Activated CD4-positive, alpha-beta T cell treated with anti-CD3 and anti-CD28 coated beads, Interleukin-2, amount 50 U/mL, for 48 hours (primary cell): ENCODE data around the gene TTLL3.

ENCODE experiments used
- DNase-seq, 2 experiments: peaks; one replicate each; pipeline ENCODE4 v3.0.0-alpha.2; 2020

TTLL3 gene

GRCh38 chr3:9781978-9782603 lies 28.0 kb upstream of the TTLL3 start:
- no peak for DNase-seq

DNA sequence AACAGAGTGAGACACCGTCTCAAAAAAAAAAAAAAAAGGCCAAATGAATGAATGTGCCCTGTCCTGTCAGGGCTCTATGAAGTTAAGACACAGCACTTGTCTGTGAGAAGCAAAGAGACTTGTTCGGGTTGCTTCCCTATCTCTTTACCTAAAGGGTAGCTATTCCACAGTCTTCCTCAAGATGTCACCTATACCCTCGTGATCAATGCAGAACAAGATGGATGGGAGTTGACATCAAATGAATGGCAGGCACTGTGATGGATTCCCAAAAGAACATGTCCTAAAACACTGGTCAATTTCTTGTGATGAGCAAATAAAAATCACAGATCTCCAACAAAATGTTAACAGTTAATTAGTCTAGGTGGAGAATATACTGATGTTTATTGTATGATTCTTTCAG lies 27.3 kb upstream of the TTLL3 start:
- DNase-seq = no peak

DNA sequence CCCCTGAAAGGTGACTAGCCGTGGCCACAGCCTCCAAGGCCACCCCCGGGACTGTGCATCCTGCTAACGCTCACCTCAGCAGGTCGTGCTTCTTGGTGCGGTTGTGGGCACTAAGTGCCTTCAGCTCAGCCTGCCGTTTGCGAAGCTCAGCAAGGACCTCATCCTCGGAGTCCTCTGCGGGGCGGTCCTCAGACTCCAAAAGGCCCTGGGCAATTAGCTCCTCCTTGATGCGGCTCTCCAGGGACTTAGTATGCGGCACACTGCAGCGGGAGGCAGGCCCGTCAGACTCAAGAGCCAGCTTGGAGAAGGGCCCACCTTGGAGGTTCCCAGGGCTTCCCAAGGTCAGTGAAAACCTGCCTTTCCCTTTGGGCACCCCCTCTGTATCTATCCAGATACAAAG lies 26.1 kb upstream of the TTLL3 start:
- DNase-seq = no peak

GRCh38 chr3:9784965-9785364 lies 25.1 kb upstream of the TTLL3 start:
- DNase-seq = no peak

GRCh38 chr3:9785602-9786001 lies 24.5 kb upstream of the TTLL3 start:
- DNase-seq = no peak

GRCh38 chr3:9786209-9786739 lies 23.8 kb upstream of the TTLL3 start:
- DNase-seq = no peak

GRCh38 chr3:9786825-9787669 lies 23.0 kb upstream of the TTLL3 start:
- DNase-seq = peak in 1 of 2 experiments; percentile 26

GRCh38 chr3:9787714-9788113 lies 22.3 kb upstream of the TTLL3 start:
- peak in 1 of 2 experiments; percentile 46 for DNase-seq

DNA sequence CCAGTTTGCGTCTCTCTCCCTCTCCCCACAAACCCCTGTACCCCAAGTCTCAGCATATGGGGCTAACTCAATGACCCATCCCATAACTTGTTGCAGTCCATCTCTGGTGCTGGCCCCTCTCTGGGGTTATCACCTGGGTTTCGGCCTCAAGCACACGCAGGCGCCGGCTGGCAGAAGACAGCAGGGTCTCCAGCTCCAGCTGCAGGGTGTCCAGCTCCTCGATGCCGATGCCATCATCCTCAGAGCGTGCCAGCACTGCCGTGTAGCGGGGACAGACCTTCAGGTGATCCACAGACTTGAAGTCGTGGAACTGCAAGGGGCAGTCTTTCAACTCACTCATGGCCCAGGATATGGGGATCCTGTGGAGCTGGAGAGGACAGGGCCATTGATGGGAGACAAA lies 18.9 kb upstream of the TTLL3 start:
- no peak for DNase-seq

- DNase-seq = no peak
Observed at GRCh38 chr3:9791790-9792404, 18.2 kb upstream of the TTLL3 start.

GRCh38 chr3:9792405-9793160 lies 17.5 kb upstream of the TTLL3 start, which contains the start of the genes ARPC4 and TADA3:
Gene ARPC4 (plus strand): TSS chr3:9793082. CDS start chr3:9793122, 40 bp downstream.
Gene TADA3 (minus strand): TSS chr3:9792473. CDS start chr3:9791466, 1,007 bp downstream.
- DNase-seq = peak; percentile 89 to 92

DNA sequence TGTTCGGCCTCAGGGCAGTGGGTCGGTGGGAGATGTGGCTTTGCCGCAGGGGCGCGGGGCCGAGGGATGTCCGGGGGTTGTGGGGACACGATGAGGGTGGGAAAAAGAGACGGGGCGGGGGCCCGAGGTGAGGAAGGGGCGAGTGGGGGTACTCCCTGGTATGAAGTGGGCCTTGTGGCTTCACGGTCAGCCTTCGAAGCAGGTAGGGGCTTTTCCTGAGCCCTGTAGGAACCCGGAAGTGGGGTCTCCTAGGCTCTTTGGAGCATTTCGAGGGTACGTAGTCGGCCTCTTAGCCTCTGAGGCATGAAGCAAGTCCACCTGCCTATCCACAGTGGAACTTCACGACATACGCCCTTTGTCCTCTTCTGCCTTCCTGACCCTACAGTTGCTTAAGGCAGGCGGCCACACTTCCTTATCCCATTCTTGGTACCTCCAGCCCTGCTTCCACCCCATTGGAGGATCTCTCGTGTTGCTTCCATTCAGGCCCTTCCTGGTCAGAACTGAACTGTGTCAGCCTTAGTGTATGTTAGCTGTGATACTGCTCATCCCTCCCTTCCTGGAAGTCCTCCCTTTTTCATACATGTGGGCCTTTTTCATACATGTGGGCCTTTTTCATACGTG lies 16.8 kb upstream of the TTLL3 start:
- peak in 1 of 2 experiments; percentile 35 for DNase-seq

DNA sequence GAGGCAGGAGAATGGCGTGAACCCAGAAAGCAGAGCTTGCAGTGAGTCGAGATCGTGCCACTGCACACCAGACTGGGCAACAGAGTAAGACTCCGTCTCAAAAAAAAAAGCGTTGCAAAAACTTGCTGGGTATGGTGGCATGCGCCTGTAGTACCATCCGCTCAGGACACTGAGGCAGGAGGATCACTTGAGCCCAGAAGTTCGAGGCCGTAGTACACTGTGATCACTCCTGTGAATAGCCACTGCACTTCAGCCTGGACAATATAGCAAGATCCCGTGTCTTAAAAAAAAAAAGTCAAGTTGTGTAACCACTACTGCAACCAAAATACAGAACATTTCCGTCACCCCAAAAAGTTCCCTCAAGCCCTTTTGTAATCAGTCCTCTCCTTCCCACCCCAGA lies 15.7 kb upstream of the TTLL3 start:
- no peak for DNase-seq

DNA sequence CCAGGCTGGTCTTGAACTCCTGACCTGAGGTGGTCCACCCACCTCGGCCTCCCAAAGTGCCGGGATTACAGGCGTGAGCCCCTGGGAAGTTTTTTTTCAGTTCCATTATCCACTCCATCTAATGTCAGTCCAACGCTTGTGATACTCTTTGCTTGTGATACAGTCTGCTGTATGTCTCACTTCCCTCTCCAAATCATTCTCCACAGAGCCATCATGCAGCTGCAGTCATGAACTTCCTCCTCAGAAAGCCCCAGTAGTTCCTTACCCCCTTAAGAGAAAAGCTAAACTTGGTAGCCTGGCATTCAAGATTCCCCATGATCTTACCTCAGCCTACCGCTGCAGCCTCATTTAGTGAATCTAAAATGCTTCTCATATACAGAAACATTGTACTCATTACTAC lies 14.9 kb upstream of the TTLL3 start:
- DNase-seq = no peak

- no peak for DNase-seq
Observed at GRCh38 chr3:9797196-9797945, 12.7 kb upstream of the TTLL3 start.

DNA sequence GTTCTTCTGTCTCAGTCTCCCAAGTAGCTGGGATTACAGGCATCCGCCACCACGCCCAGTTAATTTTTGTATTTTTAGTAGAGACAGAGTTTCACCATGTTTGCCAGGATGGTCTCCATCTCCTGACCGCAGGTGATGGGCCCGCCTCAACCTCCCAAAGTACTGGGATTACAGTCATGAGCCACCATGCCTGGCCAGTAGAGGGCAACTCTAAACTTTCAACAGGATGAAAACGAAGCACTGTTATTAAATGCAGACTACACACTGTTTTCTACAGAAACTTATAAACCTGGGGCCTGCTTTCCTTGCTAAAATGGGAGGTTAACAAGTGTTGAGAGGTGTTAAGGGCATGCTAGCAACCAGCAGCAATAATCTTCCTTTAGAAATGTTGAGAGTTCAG lies 9.5 kb upstream of the TTLL3 start:
- DNase-seq = no peak

- DNase-seq = no peak
Observed at GRCh38 chr3:9803494-9803893, 6.6 kb upstream of the TTLL3 start.

- no peak for DNase-seq
Observed at GRCh38 chr3:9804996-9805395, 5.1 kb upstream of the TTLL3 start.

GRCh38 chr3:9806137-9806536 lies 3.9 kb upstream of the TTLL3 start:
- no peak for DNase-seq

GRCh38 chr3:9806688-9807589 lies 3.1 kb upstream of the TTLL3 start:
- no peak for DNase-seq

DNA sequence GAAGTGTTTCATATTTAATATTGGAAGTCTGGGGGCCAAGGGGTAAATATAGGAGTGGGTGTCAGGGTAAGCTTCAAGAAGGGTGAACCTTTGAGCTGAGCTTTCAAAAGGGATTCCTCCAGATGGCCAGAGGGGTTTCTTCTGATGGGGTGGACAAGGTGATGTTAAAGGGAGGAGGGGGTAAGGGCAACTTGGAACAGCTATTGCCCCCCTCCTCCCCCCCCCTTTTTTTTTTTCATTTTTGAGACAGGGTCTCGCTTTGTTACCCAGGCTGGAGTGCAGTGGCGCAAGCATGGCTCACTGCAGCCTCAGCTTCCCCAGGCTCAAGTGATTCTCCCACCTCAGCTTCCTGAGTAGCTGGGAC lies 2.1 kb upstream of the TTLL3 start:
- no peak for DNase-seq
